Testis (tissue), 3 donors: ENCODE data around the gene REV3L. TPM values are rescaled to one million over a fixed set of nuclear protein-coding genes. Genes with fewer than 3 reads are reported as not detected.
"Not testable (repeated sequence)": the region's sequence is repeated elsewhere in the genome, so short reads cannot be mapped to it uniquely, and the experiment has no call there.

Experiments
- DNase-seq: peaks from one replicate; pipeline ENCODE4 v3.0.0-alpha.2; 2019
- H3K27ac ChIP-seq, 2 donors: fragments of 200-600 bp; sonication (generic); one replicate each; pipeline ENCODE4 v1.5.1; 2019
- H3K27me3 ChIP-seq: fragments of 200-600 bp; sonication (generic); one replicate; pipeline ENCODE4 v1.5.1; 2019
- H3K36me3 ChIP-seq: fragments of 200-600 bp; sonication (generic); one replicate; pipeline ENCODE4 v1.5.1; 2017; ENCODE audit warnings: low read depth; ENCODE audit errors: missing control alignments
- H3K4me1 ChIP-seq: fragments of 200-600 bp; sonication (generic); one replicate; pipeline ENCODE4 v1.5.1; 2019
- H3K4me3 ChIP-seq, 2 donors: fragments of 200-600 bp; sonication (generic); one replicate each; pipeline ENCODE4 v1.5.1; 2017 to 2019
- H3K9me3 ChIP-seq: fragments of 200-600 bp; sonication (generic); one replicate; pipeline ENCODE4 v1.5.1; 2017
- POLR2A ChIP-seq: fragments of 450-650 bp; IDR thresholded peaks from one replicate; pipeline ENCODE4 v1.6.1; 2017; ENCODE audit warnings: antibody characterized with exemption, mild to moderate bottlenecking, moderate library complexity
- WGBS, 2 donors: methylation state at CpG; one replicate each; pipeline ENCODE4 v1.1.5; 2018; 5-methylcytosine and 5-hydroxymethylcytosine counted together
- intact Hi-C: fragments of 100-400 bp; cut with DNase I; formaldehyde crosslinking; loops from one replicate; pipeline ENCODE4 v1.15.1; 2023; ENCODE audit warnings: low total_unique reads
- polyA plus RNA-seq: library from polyadenylated mRNA; stranded (reverse); fragments of 350-450 nt; fragmentation: Illumina TruSeq; extraction: RNeasy Lipid Tissue Mini Kit (QIAGEN cat#74804); gene quantifications from one replicate; pipeline ENCODE4 v1.2.3, GENCODE V29; 2014; ENCODE audit warnings: low read depth, low replicate concordance; ENCODE audit not compliant: insufficient read depth
- total RNA-seq, 2 donors: library from RNA; depleted of rRNA; stranded (reverse); fragments of >200 nt; gene quantifications; one replicate each; pipeline ENCODE4 v1.2.3, GENCODE V29; 2016
- TF ChIP-seq, protein P1 (sequence below), 3 experiments: fragments of 450-650 bp in 2 of 3; fragments of 200-600 bp in 1 of 3; sonication (generic) in 1 of 3; IDR thresholded peaks; one replicate each; pipeline ENCODE4 v1.5.1; 2016 to 2019; ENCODE audit warnings: antibody characterized with exemption in 3 of 3, mild to moderate bottlenecking in 2 of 3, moderate library complexity in 1 of 3

Gene REV3L
- total and polyA plus RNA-seq, 3 donors from 2014 or later, result 11.1 to 56.8 (median 48.8) TPM

DNA sequence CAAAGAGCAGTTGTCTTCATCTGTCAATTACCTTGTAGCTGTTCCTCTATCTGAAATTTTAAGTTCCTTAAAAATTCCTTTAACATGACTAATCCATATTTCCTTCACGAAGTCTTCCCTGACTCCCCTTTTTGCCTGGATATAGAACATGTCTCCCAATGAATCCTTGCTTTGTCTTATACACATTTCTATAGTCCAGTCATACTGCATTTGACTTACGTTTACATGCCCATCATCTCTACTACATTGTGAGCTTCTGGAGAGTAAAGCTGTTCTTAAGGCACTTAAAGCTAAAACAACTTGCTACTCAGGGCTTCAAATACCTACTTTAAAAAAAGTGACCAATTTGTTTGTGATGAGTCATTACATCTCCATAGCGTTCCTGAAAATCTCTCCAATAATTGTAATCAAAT lies 4.9 kb downstream of the REV3L start:
- intact Hi-C loops, result no loop called here
- Histone ChIP-seq H3K9me3 (no peaks in the 10 kb centered on the region), H3K4me1 (peaks cover 17% of the 10 kb centered on the region), H3K27me3 (no peaks in the 10 kb centered on the region), H3K4me3 (no peak overlapping the region), H3K27ac (no peak overlapping the region), H3K36me3 (no peaks in the 10 kb centered on the region)
- DNase-seq, result no peak
- 35 to 43% methylated on average over 3 of the region's 3 CpGs for WGBS, 2 donors
- TF ChIP-seq POLR2A, result no peak
- TF ChIP-seq, protein P1, sequence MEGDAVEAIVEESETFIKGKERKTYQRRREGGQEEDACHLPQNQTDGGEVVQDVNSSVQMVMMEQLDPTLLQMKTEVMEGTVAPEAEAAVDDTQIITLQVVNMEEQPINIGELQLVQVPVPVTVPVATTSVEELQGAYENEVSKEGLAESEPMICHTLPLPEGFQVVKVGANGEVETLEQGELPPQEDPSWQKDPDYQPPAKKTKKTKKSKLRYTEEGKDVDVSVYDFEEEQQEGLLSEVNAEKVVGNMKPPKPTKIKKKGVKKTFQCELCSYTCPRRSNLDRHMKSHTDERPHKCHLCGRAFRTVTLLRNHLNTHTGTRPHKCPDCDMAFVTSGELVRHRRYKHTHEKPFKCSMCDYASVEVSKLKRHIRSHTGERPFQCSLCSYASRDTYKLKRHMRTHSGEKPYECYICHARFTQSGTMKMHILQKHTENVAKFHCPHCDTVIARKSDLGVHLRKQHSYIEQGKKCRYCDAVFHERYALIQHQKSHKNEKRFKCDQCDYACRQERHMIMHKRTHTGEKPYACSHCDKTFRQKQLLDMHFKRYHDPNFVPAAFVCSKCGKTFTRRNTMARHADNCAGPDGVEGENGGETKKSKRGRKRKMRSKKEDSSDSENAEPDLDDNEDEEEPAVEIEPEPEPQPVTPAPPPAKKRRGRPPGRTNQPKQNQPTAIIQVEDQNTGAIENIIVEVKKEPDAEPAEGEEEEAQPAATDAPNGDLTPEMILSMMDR (IDR thresholded peaks at IDR 0.05), result no peak

DNA sequence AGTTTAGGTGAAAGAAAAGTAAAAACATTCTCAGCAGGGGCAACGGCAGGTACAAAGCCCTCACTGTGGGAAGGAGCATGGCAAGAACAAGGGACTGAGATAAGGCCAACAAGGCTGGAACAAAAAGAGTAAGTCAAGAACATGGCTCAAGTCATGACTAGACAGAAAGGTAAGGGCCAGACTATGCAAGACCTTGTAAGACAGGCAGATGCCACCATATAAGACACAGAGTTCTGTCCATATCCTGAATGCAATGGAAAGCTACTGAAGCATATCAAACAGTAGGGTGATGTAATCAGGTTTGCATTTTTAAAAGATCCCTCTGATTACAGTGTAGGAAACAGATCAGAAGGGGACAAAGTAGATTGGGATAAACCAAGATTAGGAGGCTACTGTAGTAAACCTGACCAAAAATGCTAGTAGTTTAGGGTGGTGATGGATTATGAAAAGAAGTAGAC lies 5.5 kb downstream of the REV3L start:
- Histone ChIP-seq H3K27me3 (no peaks in the 10 kb centered on the region), H3K4me3 (no peak overlapping the region), H3K36me3 (no peaks in the 10 kb centered on the region), H3K9me3 (no peaks in the 10 kb centered on the region), H3K27ac (no peak overlapping the region), H3K4me1 (peaks cover 17% of the 10 kb centered on the region)
- TF ChIP-seq, protein P1 (IDR thresholded peaks at IDR 0.05), result no peak
- TF ChIP-seq POLR2A, result no peak
- no peak for DNase-seq
- intact Hi-C loops, result no loop called here
- 76 to 94% methylated on average over 1 of the region's 1 CpG for WGBS, 2 donors

- DNase-seq, H3K36me3 ChIP-seq, H3K27me3 ChIP-seq, intact Hi-C loops, H3K4me3 ChIP-seq, H3K9me3 ChIP-seq, H3K27ac ChIP-seq: not testable (repeated sequence)
- WGBS, 2 donors, result 88 to 89% methylated on average over 3 of the region's 3 CpGs
- H3K4me1 ChIP-seq, result peaks cover 17% of the 10 kb centered on the region
Measured at GRCh38 chr6:111476061-111476460, 7.0 kb downstream of the REV3L start.

DNA sequence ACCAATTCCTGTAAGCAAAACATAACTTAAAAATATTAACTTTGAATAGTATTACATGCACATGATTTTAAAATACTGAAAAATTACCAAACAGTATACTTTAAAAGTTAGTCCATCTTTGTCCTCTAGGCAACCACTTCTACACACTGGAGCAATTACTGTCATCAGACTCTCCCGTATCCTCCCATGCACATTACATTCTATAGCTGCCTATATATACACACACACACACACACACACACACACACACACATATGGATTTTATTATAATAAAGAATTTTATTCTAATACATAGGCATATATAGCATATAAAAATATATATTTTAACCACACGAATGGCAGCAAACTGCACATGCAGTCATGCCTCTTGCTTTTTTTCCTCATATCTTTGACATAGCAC lies 8.2 kb downstream of the REV3L start:
- WGBS, 2 donors, result 89 to 90% methylated on average over 2 of the region's 2 CpGs
- no peak for DNase-seq
- no peak overlapping the region for H3K4me3 ChIP-seq
- no peak overlapping the region for H3K27ac ChIP-seq
- peaks cover 17% of the 10 kb centered on the region for H3K4me1 ChIP-seq
- intact Hi-C loops, result no loop called here
- no peaks in the 10 kb centered on the region for H3K9me3 ChIP-seq
- no peaks in the 10 kb centered on the region for H3K36me3 ChIP-seq
- H3K27me3 ChIP-seq, result no peaks in the 10 kb centered on the region
- TF ChIP-seq POLR2A, result no peak
- TF ChIP-seq, protein P1 (IDR thresholded peaks at IDR 0.05), result no peak

DNA sequence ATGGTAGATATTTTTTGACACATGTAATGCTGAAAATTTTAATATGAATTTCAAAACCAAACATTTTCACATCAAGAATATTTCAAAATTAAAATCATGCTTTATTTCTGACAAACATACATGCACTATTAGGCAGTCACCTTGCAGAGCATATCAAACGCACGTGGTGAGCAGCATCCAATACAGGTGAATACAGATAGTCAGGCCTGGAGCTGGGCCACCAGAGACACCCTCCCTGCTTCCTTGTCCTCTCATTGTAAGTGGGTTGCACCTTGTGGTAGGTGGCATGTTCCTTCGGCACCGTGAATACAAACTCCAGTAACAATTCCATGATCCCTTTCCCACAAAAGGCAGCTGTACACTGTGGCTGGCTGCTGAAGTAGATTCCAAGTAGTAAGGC lies 8.9 kb downstream of the REV3L start:
- no peaks in the 10 kb centered on the region for H3K9me3 ChIP-seq
- no peak for DNase-seq
- H3K36me3 ChIP-seq, result no peaks in the 10 kb centered on the region
- TF ChIP-seq, protein P1 (IDR thresholded peaks at IDR 0.05), result no peak
- TF ChIP-seq POLR2A, result no peak
- no peak overlapping the region for H3K27ac ChIP-seq
- intact Hi-C loops, result no loop called here
- H3K4me1 ChIP-seq, result peaks cover 17% of the 10 kb centered on the region
- WGBS, 2 donors, result 68 to 77% methylated on average over 4 of the region's 4 CpGs
- no peaks in the 10 kb centered on the region for H3K27me3 ChIP-seq
- H3K4me3 ChIP-seq, result no peak overlapping the region
